NOMO-1 (cell line): Measurements from ENCODE around the gene STK39.

Experiments
- DNase-seq, 2 experiments: peaks; one replicate each; lab custom pipeline; 2025; ENCODE audit not compliant: unreplicated experiment in 2 of 2; lab: John Stamatoyannopoulos, UW

Gene STK39

DNA sequence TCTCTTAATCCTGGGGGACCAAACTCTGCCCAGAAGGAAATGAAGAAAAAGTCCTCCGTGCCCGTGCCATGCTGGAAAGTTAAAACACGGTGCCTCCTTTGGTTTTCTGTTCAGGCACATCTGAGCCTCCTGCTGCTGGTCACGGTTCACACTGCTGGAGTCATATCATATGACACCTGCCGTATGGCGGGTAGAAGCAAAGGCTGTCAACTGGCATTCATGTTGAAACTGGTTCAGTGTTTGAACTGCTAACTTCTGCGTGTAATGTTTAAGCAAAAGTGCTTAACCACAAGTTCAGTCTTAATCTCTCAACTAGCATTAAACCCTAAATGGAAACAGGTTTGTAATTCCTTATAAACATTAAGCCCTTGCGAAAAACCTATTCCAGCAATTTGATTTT lies 3.1 kb downstream of the STK39 start:
- no peak for DNase-seq

DNA sequence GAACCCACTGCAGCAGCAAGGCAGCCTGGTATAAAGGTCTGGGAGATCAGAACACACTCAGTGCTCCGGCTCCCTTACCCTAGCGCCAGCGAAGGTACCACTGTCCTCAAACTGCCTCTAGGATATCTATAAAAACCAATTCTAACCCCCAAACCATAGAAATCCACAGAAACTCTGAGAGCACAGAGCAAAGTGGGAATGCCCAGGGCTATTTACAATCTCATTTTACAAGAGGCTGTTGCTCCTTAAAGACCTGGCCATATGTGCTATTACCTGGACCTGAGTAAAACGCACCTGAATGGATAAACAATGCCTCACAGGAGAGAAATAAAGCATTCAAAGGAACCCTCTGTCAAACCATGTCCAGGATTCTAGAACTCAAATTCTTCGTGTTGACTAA lies 4.3 kb downstream of the STK39 start:
- no peak for DNase-seq

DNA sequence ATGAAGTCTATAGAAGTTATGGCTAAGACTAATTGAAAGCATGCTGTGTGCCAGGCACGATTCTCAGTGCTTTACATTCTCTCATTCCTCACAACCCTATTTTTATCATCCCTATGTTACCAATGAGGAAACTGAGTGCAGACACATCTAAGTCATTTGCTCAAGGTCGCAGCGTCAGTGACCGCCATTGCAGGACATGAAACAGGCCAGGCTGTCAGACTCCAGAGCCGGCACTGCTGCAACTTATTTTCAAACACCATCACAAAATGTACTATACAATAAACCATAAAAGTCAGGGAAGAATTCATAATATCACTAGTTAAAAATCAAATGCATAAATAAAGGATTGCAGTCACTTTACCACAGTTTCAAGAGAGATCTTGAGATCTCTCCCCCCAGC lies 5.6 kb downstream of the STK39 start:
- DNase-seq, result no peak

DNA sequence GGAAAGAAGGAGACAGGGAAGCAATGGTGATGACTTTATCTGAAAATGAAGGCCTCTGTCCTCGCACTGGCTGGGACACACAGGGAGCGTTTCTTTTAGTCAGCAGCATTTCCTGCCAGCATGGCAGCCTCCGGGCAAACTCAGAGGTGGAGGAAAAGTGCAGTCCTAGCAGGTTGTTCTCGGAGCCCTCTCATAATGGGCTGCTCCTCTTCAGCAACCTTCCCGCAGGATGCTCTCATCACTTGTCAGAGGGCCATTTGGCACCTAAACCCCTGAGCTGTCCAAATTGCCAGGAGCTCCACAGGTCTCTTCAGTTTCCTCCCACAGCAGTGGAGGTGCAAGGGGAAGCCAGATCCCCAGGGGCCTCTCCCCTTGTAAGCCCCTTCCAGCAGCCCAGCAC lies 6.2 kb downstream of the STK39 start:
- DNase-seq, result no peak

GRCh38 chr2:168239281-168239680 lies 8.1 kb downstream of the STK39 start:
- DNase-seq, result no peak

DNA sequence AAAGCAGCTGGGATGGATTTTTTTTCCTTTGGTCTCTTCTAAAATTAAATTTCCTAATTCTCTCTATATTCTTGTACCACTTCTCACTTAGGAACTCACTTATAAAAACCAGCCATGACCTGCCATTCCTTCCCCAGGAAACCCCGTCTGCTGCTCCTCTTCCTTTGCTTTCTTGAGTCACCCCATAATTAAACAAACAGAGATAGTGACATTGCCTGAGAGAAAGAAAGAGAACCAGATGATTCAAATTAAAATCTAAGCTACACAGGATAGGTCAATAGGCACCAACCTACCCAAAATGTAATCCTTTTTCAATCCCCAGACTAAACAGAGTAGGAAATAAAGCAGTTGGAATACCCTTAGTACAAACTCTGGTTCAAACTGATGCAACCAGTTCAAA lies 9.7 kb downstream of the STK39 start:
- no peak for DNase-seq

GRCh38 chr2:168234407-168235085 lies 12.8 kb downstream of the STK39 start:
- no peak for DNase-seq

GRCh38 chr2:168233726-168234406 lies 13.5 kb downstream of the STK39 start:
- DNase-seq, result no peak

GRCh38 chr2:168233166-168233565 lies 14.2 kb downstream of the STK39 start:
- DNase-seq, result no peak

DNA sequence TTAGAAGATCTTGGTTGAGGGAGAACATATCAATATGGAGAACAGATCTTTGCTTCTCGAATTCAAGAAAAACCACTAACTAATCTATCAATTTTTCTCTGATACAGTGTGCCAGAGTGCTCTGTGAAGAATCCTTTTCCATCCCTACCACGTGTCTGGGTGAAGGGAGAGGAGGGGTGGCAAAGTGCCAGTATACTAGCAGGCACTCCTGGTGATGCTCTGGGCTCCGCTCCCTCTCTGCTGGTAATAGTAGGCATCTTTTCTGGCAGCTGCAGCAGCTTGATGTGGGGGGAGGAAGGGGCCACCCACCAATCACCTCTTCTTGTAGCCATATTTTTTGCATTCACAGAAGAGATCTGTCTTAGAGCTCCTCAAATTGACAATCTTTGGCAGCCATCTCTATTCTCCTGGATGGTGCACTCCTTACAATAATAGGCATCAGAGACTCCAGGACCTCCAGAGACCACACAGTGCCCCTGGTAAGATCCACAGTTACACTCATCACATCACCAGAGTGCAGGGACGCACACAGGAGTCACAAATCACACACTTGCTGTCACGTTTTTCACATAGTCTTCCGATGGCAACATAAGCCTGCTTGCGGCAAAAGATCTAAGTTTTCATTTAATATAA lies 15.7 kb downstream of the STK39 start:
- no peak for DNase-seq

DNA sequence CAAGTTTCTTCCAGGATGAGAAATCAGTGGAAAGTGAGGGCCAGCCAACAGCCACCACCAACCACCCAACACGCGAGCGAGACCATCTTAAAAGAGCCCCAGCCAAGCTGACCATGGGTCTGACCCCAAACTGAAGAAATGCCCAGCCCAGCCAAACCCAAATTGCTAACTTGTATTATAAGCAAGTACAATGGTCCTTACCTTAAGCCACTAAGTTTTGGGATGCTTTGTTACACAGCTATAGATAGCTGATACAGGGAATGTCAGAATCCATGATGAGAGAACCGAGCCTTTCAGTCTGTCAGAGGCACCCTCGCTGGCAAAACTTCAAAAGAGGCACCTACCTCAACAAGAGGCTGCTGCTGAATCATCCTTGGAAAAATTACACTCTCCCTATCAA lies 17.0 kb downstream of the STK39 start:
- DNase-seq, result no peak

- no peak for DNase-seq
These were observed 23.0 kb downstream of the STK39 start for GRCh38 chr2:168224346-168224745.

- no peak for DNase-seq
These were observed 25.3 kb downstream of the STK39 start for GRCh38 chr2:168222088-168222487.

- DNase-seq, result no peak
These were observed 26.2 kb downstream of the STK39 start for GRCh38 chr2:168220965-168221819.

DNA sequence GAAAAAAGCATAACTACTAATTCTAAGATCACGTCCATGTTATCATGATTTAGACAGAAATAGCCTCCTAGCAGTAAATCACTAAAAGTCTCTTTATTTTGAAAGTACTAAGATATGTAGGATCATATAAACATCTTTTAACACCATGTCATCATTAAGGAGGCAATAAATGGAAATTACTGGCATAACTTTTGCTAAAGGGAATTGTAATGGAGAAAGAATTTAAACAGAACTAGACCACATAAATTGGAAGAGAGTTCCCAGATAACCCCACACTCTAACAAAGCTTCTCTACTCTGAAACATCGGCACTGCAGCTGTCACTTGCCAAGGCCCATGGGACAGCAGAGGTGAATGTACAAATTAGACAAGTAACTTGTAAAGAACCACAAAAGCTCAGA lies 29.5 kb downstream of the STK39 start:
- DNase-seq, result no peak

GRCh38 chr2:168216351-168217005 lies 30.9 kb downstream of the STK39 start:
- no peak for DNase-seq

DNA sequence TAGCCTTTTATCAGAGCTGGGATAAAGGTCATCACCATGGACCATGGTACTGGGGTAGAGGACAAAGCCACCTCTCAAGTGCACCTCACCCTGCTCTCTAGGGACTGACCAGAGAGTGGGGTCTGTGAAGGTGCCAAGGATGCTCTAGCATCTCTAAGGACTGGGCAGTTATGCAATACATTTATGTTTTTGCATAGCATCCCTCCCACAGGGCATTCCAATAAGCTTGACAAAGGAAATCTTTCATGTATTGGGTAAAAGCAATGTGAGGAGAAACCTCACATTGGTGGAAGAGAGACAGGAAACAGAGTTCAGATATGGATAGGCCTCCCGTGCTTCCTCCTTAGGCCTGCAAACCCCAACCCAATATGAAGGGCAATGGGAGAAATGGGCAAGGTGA lies 31.6 kb downstream of the STK39 start:
- no peak for DNase-seq

- peak in 1 of 2 experiments; percentile 12 for DNase-seq
These were observed 34.5 kb downstream of the STK39 start for GRCh38 chr2:168212866-168213265.

- DNase-seq, result no peak
These were observed 35.2 kb downstream of the STK39 start for GRCh38 chr2:168212167-168212566.

GRCh38 chr2:168211664-168212163 lies 35.7 kb downstream of the STK39 start:
- no peak for DNase-seq
